OCI-LY3 (cell line): Measurements from ENCODE around the gene DENND2A.
"Not testable (repeated sequence)": the region's sequence is repeated elsewhere in the genome, so short reads cannot be mapped to it uniquely, and the experiment has no call there.

Source experiments
- H2AFZ ChIP-seq: fragments of 200-600, 300-600 bp; shearing (Covaris generic); 2 replicates; pipeline ENCODE4 v1.6.0; 2014; ENCODE audit warnings: antibody characterized with exemption, low read depth, low read length
- H3K27ac ChIP-seq: fragments of 200-600, 300-600 bp; sonication (generic); 2 replicates; pipeline ENCODE4 v1.5.1; 2014; ENCODE audit warnings: mild to moderate bottlenecking, low read length, moderate library complexity, mixed read lengths
- H3K27me3 ChIP-seq: fragments of 200-600, 300-600 bp; sonication (generic); 2 replicates; pipeline ENCODE4 v1.6.1; 2014; ENCODE audit warnings: low read depth, low read length, mixed read lengths
- H3K36me3 ChIP-seq: fragments of 200-600, 300-600 bp; sonication (generic); replicated peaks from 2 replicates; pipeline ENCODE3; 2014; ENCODE audit warnings: low read depth, low read length, mixed read lengths
- H3K4me1 ChIP-seq: fragments of 300-600, 200-600 bp; sonication (generic); 2 replicates; pipeline ENCODE4 v1.6.1; 2014; ENCODE audit warnings: low read length, mixed read lengths
- H3K4me2 ChIP-seq: fragments of 200-600, 300-600 bp; sonication (generic); 2 replicates; pipeline ENCODE4 v1.6.1; 2014; ENCODE audit warnings: low read length, mixed read lengths
- H3K4me3 ChIP-seq: fragments of 300-600, 200-600 bp; sonication (generic); 2 replicates; pipeline ENCODE4 v1.5.1; 2014; ENCODE audit warnings: antibody characterized with exemption, mild to moderate bottlenecking, low read length, moderate library complexity
- H3K79me2 ChIP-seq: fragments of 300-600, 200-600 bp; shearing (Covaris generic); 2 replicates; pipeline ENCODE4 v1.6.1; 2014; ENCODE audit warnings: mild to moderate bottlenecking, low read length, mixed read lengths
- H3K9ac ChIP-seq: fragments of 300-600, 200-600 bp; shearing (Covaris generic); 2 replicates; pipeline ENCODE4 v1.6.0; 2014; ENCODE audit warnings: mild to moderate bottlenecking, low read length, moderate library complexity
- H3K9me3 ChIP-seq: fragments of 200-600, 300-600 bp; shearing (Covaris generic); 2 replicates; pipeline ENCODE4 v1.6.1; 2014; ENCODE audit warnings: low read length, mixed read lengths; ENCODE audit not compliant: insufficient read depth
- H4K20me1 ChIP-seq: fragments of 200-600, 300-600 bp; sonication (generic); 2 replicates; pipeline ENCODE4 v1.6.1; 2016; ENCODE audit warnings: low read length, mixed read lengths; ENCODE audit not compliant: insufficient read depth
- EZH2phosphoT487 ChIP-seq: fragments of 200-600 bp; shearing (Covaris generic); IDR thresholded peaks from 2 replicates; pipeline ENCODE4 v1.6.1; 2018; ENCODE audit warnings: antibody characterized with exemption, mixed run types, low read depth
- TF ChIP-seq, protein P1 (sequence below): fragments of 200-600, 300-600 bp; sonication (generic); IDR thresholded peaks from 2 replicates; pipeline ENCODE4 v1.5.1; 2014; ENCODE audit warnings: antibody characterized with exemption, low read length, low read depth

Gene DENND2A

DNA sequence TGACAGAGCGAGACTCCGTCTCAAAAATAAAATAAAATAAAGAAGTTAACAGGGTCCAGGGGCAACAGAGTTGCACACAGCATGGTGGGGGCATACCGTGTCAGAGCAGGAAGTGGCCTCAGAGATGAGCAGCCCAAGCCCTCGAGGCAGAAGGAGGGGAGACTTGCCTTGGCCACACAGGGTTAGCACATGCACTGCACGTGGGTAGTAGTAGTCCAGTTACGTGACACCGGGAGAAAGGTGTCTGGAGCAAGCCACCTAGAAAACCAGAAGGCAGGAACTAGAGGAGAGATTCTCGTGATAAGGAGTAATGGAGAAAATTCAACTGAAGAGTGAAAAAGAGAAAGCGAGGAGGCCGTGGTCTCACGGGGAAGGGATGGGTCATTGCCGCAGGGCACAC, 9.8 kb upstream of the DENND2A start:
- Histone ChIP-seq H3K9ac (no peak overlapping the region), H3K4me1 (peaks cover 3% of the 10 kb centered on the region; the same call in 1 of the 2 replicates), H3K4me2 (no peak overlapping the region), H3K9me3 (no peaks in the 10 kb centered on the region), H3K4me3 (no peak overlapping the region), H3K27me3 (0 out of 2 replicates have a peak, but pooled peaks cover 5% of the 10 kb centered on the region), H3K79me2 (no peaks in the 10 kb centered on the region), H4K20me1 (no peaks in the 10 kb centered on the region), H3K27ac (no peak overlapping the region), H3K36me3 (no peaks in the 10 kb centered on the region), H2AFZ (no peak overlapping the region)
- no peak for TF ChIP-seq EZH2phosphoT487
- TF ChIP-seq, protein P1, sequence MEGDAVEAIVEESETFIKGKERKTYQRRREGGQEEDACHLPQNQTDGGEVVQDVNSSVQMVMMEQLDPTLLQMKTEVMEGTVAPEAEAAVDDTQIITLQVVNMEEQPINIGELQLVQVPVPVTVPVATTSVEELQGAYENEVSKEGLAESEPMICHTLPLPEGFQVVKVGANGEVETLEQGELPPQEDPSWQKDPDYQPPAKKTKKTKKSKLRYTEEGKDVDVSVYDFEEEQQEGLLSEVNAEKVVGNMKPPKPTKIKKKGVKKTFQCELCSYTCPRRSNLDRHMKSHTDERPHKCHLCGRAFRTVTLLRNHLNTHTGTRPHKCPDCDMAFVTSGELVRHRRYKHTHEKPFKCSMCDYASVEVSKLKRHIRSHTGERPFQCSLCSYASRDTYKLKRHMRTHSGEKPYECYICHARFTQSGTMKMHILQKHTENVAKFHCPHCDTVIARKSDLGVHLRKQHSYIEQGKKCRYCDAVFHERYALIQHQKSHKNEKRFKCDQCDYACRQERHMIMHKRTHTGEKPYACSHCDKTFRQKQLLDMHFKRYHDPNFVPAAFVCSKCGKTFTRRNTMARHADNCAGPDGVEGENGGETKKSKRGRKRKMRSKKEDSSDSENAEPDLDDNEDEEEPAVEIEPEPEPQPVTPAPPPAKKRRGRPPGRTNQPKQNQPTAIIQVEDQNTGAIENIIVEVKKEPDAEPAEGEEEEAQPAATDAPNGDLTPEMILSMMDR: no peak

DNA sequence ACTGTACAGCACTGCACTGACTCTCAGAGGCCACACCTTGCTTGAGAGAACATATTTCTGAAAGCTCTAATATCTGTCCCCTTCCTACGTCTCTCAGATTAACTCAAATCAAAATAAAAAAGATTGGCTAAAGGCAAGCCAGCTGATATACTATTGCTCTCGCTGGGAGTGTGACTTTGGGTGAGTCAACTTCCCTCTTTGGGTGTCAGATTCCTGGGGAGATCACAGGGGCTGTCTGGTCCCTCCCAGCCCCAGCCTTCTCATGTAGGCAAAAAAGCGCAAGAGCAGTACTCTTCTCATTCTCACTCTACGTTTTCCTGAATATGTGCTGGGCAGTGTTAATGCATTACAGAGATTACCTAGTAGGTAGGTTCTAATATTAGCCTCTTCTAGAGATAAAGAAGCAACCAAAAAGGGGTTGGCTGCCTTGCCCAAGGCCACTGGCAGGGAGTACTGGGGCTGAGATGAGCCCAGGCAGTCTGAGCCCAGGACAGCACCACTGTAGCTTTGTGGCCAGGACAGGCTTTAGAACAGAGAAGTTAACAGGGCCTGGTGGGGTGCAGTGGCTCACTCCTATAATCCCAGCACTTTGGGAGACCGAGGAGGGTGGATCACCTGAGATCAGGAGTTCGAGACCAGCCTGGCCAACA, 9.1 kb upstream of the DENND2A start:
- H3K4me2 ChIP-seq: no peak overlapping the region
- H3K9me3 ChIP-seq: no peaks in the 10 kb centered on the region
- H3K27ac ChIP-seq: no peak overlapping the region

DNA sequence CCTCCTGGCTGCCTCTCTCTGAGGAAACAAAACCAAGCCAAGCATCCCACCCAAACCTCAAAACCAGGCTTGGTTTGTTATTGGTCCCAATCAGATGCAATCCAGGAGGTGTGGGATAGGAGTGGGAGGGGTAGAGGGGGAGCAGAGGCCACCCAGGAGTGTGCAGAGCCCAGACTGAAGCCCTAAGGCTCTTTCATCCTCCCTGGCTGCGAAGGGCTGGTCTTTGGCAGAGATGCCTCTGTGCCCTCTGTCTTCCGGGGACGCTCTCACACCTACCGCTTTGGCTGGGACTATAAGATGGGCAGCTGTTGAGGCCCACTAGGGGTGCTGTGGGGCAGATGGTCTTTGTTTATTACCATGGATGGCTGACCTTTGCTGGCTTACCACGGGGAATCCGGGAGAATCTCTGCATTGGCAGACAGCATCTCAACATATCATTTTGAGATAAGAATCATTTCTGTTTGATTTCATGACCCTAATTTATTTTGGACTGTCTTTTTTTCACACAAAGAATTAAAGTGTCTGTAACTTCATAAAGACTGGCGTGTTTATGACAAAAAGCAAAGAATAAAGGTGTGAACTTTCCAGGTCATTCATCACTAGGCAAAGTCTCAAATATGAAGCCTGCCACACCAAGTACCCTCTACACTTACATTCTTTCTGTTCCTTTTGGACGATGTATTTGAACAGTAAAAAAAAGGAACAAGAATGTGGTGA, 6.5 kb upstream of the DENND2A start:
- Histone ChIP-seq H3K4me1 (no peaks in the 10 kb centered on the region), H4K20me1 (no peaks in the 10 kb centered on the region), H3K27ac (no peak overlapping the region), H3K4me2 (0 out of 2 replicates have a peak overlapping the region, but pooled peaks have one; percentile 20), H3K27me3 (0 out of 2 replicates have a peak, but pooled peaks cover 5% of the 10 kb centered on the region), H3K9me3 (no peaks in the 10 kb centered on the region), H3K79me2 (no peaks in the 10 kb centered on the region), H3K4me3 (no peak overlapping the region), H2AFZ (no peak overlapping the region), H3K36me3 (no peaks in the 10 kb centered on the region), H3K9ac (no peak overlapping the region)
- TF ChIP-seq EZH2phosphoT487: no peak
- TF ChIP-seq, protein P1: peak; percentile 47

More for the DNA sequence above, 9.1 kb upstream of the DENND2A start:
- Histone ChIP-seq H3K4me3 (no peak overlapping the region), H3K9ac (no peak overlapping the region), H2AFZ (no peak overlapping the region), H3K36me3 (no peaks in the 10 kb centered on the region), H3K27me3 (0 out of 2 replicates have a peak, but pooled peaks cover 5% of the 10 kb centered on the region), H4K20me1 (no peaks in the 10 kb centered on the region), H3K4me1 (peaks cover 3% of the 10 kb centered on the region; the same call in 1 of the 2 replicates), H3K79me2 (no peaks in the 10 kb centered on the region)
- TF ChIP-seq, protein P1: no peak
- TF ChIP-seq EZH2phosphoT487: no peak

DNA sequence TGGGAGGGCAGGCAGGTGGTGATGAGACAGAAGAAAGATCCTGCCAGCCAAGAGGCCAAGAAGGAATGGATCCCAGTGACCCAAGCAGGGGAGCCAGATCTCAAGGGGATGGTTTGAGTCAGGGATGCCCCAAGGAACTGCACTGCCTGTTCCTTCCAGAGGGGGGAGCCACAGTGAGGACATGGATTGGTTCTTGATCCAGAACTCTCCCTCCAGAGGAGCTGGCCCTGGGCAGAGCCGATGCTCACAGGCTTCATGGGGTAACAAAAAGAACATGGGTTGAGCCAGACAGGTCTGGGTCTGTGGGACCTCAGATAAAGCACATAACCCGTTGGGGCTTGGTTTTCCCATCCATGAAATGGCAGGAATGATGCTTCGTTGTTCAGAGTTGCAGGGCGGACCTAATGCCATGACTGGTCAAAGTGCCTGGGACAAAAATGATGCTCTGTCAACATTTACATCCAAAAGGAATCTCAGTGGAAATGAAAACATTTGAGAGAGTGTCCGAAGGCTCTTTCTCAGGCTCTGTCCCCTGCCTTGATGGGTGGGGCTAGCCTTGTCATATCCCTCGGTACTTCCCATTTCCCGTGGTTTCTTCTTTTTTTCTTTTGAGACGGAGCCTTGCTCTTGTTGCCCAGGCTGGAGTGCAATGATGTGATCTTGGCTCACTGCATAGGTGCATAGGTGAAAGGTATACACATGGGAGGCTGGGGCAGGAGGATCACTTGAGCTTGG, 4.7 kb upstream of the DENND2A start:
- H3K79me2 ChIP-seq: no peaks in the 10 kb centered on the region
- no peaks in the 10 kb centered on the region for H3K36me3 ChIP-seq
- no peaks in the 10 kb centered on the region for H4K20me1 ChIP-seq
- no peaks in the 10 kb centered on the region for H3K9me3 ChIP-seq
- H3K9ac ChIP-seq: no peak overlapping the region
- H3K4me2 ChIP-seq: no peak overlapping the region
- no peak overlapping the region for H2AFZ ChIP-seq
- no peaks in the 10 kb centered on the region for H3K4me1 ChIP-seq
- TF ChIP-seq EZH2phosphoT487: no peak
- TF ChIP-seq, protein P1: peak; percentile 19
- H3K4me3 ChIP-seq: no peak overlapping the region
- H3K27me3 ChIP-seq: no peaks in the 10 kb centered on the region
- H3K27ac ChIP-seq: no peak overlapping the region

DNA sequence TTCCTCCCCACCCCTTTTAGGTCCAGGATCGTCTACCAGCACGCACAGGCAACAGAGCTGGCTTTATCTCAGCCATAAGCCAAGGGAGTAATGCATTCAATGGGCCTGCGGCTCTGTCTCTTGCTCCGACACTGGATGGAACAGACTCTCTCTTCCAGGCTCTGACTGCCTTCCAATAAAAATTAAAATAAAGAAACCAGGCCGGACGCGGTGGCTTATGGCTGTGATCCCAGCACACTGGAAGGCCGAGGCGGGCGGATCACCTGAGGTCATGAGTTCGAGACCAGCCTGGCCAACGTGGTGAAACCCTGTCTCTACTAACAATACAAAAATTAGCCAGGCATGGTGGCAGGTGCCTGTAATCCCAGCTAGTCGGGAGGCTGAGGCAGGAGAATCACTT, 4.1 kb upstream of the DENND2A start:
- H3K9me3 ChIP-seq, H3K4me2 ChIP-seq, H3K79me2 ChIP-seq, H3K27me3 ChIP-seq, H4K20me1 ChIP-seq, H3K4me3 ChIP-seq, H3K36me3 ChIP-seq, H3K9ac ChIP-seq, H2AFZ ChIP-seq, H3K27ac ChIP-seq, H3K4me1 ChIP-seq: not testable (repeated sequence)
